Measurements from ENCODE around the gene FUT6. TPM values are rescaled to one million over a fixed set of nuclear protein-coding genes. Genes with fewer than 3 reads are reported as not detected.

Gene FUT6
- total RNA-seq, 1 experiment from 2014 or later: not detected

GRCh38 chr19:5829567-5830310 is 9.8 kb downstream of the FUT6 start:
- intact Hi-C loops (cut with micrococcal nuclease; ENCODE audit: unreplicated experiment): no loop called here
- in situ Hi-C loops (cut with HindIII; ENCODE audit: low pct_unique_long_range_greater_than_20kb, low sequenced_read_pairs): no loop called here
- no peaks in the 10 kb centered on the region for H3K27me3 ChIP-seq (ENCODE audit: control insufficient read depth, insufficient read depth, low read length)
- BruUV-seq (replicated peaks): no TSS peak
- no peak overlapping the region; a peak in 1 of 4 replicates for H3K4me3 ChIP-seq (ENCODE audit: low read depth in 2 of 2, low read length in 2 of 2)
- ChIA-PET CTCF (no interaction called here), POLR2A (no interaction called here)
- TF ChIP-seq, protein P1, sequence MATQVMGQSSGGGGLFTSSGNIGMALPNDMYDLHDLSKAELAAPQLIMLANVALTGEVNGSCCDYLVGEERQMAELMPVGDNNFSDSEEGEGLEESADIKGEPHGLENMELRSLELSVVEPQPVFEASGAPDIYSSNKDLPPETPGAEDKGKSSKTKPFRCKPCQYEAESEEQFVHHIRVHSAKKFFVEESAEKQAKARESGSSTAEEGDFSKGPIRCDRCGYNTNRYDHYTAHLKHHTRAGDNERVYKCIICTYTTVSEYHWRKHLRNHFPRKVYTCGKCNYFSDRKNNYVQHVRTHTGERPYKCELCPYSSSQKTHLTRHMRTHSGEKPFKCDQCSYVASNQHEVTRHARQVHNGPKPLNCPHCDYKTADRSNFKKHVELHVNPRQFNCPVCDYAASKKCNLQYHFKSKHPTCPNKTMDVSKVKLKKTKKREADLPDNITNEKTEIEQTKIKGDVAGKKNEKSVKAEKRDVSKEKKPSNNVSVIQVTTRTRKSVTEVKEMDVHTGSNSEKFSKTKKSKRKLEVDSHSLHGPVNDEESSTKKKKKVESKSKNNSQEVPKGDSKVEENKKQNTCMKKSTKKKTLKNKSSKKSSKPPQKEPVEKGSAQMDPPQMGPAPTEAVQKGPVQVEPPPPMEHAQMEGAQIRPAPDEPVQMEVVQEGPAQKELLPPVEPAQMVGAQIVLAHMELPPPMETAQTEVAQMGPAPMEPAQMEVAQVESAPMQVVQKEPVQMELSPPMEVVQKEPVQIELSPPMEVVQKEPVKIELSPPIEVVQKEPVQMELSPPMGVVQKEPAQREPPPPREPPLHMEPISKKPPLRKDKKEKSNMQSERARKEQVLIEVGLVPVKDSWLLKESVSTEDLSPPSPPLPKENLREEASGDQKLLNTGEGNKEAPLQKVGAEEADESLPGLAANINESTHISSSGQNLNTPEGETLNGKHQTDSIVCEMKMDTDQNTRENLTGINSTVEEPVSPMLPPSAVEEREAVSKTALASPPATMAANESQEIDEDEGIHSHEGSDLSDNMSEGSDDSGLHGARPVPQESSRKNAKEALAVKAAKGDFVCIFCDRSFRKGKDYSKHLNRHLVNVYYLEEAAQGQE (IDR thresholded peaks at IDR 0.05; ENCODE audit: insufficient read depth in 1 of 2, low read depth in 2 of 2, low read length in 1 of 2): no peak
- no peak for TF ChIP-seq SIN3A (IDR thresholded peaks at IDR 0.05; ENCODE audit: borderline replicate concordance, insufficient read depth, low read depth, low read length)
- TF ChIP-seq TCF7L2 (IDR thresholded peaks at IDR 0.05; ENCODE audit: low read depth, low read length): no peak
- TF ChIP-seq POLR2AphosphoS5 (IDR thresholded peaks at IDR 0.05; ENCODE audit: low read depth, low read length): no peak
- TF ChIP-seq, protein P2, sequence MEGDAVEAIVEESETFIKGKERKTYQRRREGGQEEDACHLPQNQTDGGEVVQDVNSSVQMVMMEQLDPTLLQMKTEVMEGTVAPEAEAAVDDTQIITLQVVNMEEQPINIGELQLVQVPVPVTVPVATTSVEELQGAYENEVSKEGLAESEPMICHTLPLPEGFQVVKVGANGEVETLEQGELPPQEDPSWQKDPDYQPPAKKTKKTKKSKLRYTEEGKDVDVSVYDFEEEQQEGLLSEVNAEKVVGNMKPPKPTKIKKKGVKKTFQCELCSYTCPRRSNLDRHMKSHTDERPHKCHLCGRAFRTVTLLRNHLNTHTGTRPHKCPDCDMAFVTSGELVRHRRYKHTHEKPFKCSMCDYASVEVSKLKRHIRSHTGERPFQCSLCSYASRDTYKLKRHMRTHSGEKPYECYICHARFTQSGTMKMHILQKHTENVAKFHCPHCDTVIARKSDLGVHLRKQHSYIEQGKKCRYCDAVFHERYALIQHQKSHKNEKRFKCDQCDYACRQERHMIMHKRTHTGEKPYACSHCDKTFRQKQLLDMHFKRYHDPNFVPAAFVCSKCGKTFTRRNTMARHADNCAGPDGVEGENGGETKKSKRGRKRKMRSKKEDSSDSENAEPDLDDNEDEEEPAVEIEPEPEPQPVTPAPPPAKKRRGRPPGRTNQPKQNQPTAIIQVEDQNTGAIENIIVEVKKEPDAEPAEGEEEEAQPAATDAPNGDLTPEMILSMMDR (IDR thresholded peaks at IDR 0.05): no peak
- DNase-seq (ENCODE audit: low read depth, low spot score) (no peak), ATAC-seq (no peak)
- no peak overlapping the region for H3K27ac ChIP-seq (ENCODE audit: low read length)
- H3K9me3 ChIP-seq (ENCODE audit: control insufficient read depth, insufficient read depth, low read depth, low read length): no peaks in the 10 kb centered on the region
- H3K36me3 ChIP-seq (ENCODE audit: control insufficient read depth, insufficient read depth, low read length): no peaks in the 10 kb centered on the region
- H3K4me1 ChIP-seq (ENCODE audit: control insufficient read depth, insufficient read depth, low read length): peaks cover 8% of the 10 kb centered on the region

GRCh38 chr19:5828661-5829566 is 10.6 kb downstream of the FUT6 start:
- ChIA-PET CTCF (interaction anchor here (1.4 kb wide), 1 partner anchor 25 kb away, joined by 5 read pairs; no protein-coding TSS in a partner anchor), POLR2A (no interaction called here)
- intact Hi-C loops (cut with micrococcal nuclease; ENCODE audit: unreplicated experiment): no loop called here
- TF ChIP-seq, protein P1 (IDR thresholded peaks at IDR 0.05; ENCODE audit: insufficient read depth in 1 of 2, low read depth in 2 of 2, low read length in 1 of 2): no peak
- TF ChIP-seq TCF7L2 (IDR thresholded peaks at IDR 0.05; ENCODE audit: low read depth, low read length) (no peak), POLR2AphosphoS5 (IDR thresholded peaks at IDR 0.05; ENCODE audit: low read depth, low read length) (no peak), SIN3A (IDR thresholded peaks at IDR 0.05; ENCODE audit: borderline replicate concordance, insufficient read depth, low read depth, low read length) (no peak)
- TF ChIP-seq, protein P2 (IDR thresholded peaks at IDR 0.05): no peak
- Histone ChIP-seq H3K27me3 (ENCODE audit: control insufficient read depth, insufficient read depth, low read length) (no peaks in the 10 kb centered on the region), H3K36me3 (ENCODE audit: control insufficient read depth, insufficient read depth, low read length) (no peaks in the 10 kb centered on the region), H3K4me3 (ENCODE audit: low read depth in 2 of 2, low read length in 2 of 2) (peak overlapping the region; percentile 55 to 86), H3K4me1 (ENCODE audit: control insufficient read depth, insufficient read depth, low read length) (peaks cover 8% of the 10 kb centered on the region), H3K27ac (ENCODE audit: low read length) (peak overlapping the region; percentile 80), H3K9me3 (ENCODE audit: control insufficient read depth, insufficient read depth, low read depth, low read length) (no peaks in the 10 kb centered on the region)
- DNase-seq (ENCODE audit: low read depth, low spot score) (no peak), ATAC-seq (no peak)
- in situ Hi-C loops (cut with HindIII; ENCODE audit: low pct_unique_long_range_greater_than_20kb, low sequenced_read_pairs): no loop called here
- TSS peak; percentile 99 for BruUV-seq (replicated peaks)
